LNCaP clone FGC (cell line): ENCODE data around the gene DPM2.
A peak's percentile ranks its signal among the peaks of the same experiment; 100 is the strongest.

Experiments
- DNase-seq: peaks from one replicate; pipeline ENCODE4 v3.0.0-alpha.2; 2011; ENCODE audit warnings: low read depth
- H3K4me3 ChIP-seq: 2 replicates; pipeline ENCODE4 v1.5.1; 2011; ENCODE audit warnings: mild to moderate bottlenecking, low read depth, low read length, control low read depth
- CTCF ChIP-seq: IDR thresholded peaks from 2 replicates; pipeline ENCODE4 v1.5.1; 2012; ENCODE audit warnings: mild to moderate bottlenecking; ENCODE audit not compliant: control insufficient read depth, insufficient read depth; ENCODE audit errors: extremely low read depth

Gene DPM2

GRCh38 chr9:127980706-127981558, 43.3 kb upstream of the DPM2 start, which contains the start of gene EEIG1:
Gene EEIG1, minus strand, starts transcription at chr9:127980989. Its CDS starts 852 bp downstream, at chr9:127980137.
- TF ChIP-seq CTCF = no peak
- peak within 1 kb of the TSS; percentile 94 for H3K4me3 ChIP-seq
- DNase-seq = no peak

- no peak for TF ChIP-seq CTCF
- peak overlapping the region; percentile 94 for H3K4me3 ChIP-seq
- no peak for DNase-seq
These were observed 42.5 kb upstream of the DPM2 start for GRCh38 chr9:127980060-127980705.

- H3K4me3 ChIP-seq = peak overlapping the region; percentile 94
- no peak for DNase-seq
- no peak for TF ChIP-seq CTCF
These were observed 41.8 kb upstream of the DPM2 start for GRCh38 chr9:127979333-127980059.

GRCh38 chr9:127979015-127979332, 41.3 kb upstream of the DPM2 start:
- TF ChIP-seq CTCF = no peak
- no peak for DNase-seq
- peak overlapping the region; percentile 94 for H3K4me3 ChIP-seq

GRCh38 chr9:127977884-127978647, 40.4 kb upstream of the DPM2 start:
- H3K4me3 ChIP-seq = peak overlapping the region; percentile 94
- TF ChIP-seq CTCF = no peak
- DNase-seq = no peak
